ENCODE data around the gene TBX2.

Gene TBX2

GRCh38 chr17:61388561-61389356 lies 10.9 kb upstream of the TBX2 start:
- DNase-seq: no peak

- DNase-seq: peak; percentile 53
Measured at GRCh38 chr17:61389670-61390478, 9.8 kb upstream of the TBX2 start.

GRCh38 chr17:61390479-61390791 lies 9.2 kb upstream of the TBX2 start:
- no peak for DNase-seq

- DNase-seq: no peak
Measured at GRCh38 chr17:61391595-61392291, 7.9 kb upstream of the TBX2 start.

GRCh38 chr17:61392679-61393078 lies 7.0 kb upstream of the TBX2 start:
- DNase-seq: no peak

- no peak for DNase-seq
Measured at GRCh38 chr17:61393550-61393903, 6.1 kb upstream of the TBX2 start.

GRCh38 chr17:61393904-61394629 lies 5.6 kb upstream of the TBX2 start:
- no peak for DNase-seq

- no peak for DNase-seq
Measured at GRCh38 chr17:61394630-61395408, 4.8 kb upstream of the TBX2 start.

- no peak for DNase-seq
Measured at GRCh38 chr17:61395409-61395982, 4.1 kb upstream of the TBX2 start.

GRCh38 chr17:61395983-61396585 lies 3.6 kb upstream of the TBX2 start:
- no peak for DNase-seq

- no peak for DNase-seq
Measured at GRCh38 chr17:61396586-61397085, 3.0 kb upstream of the TBX2 start.

- DNase-seq: no peak
Measured at GRCh38 chr17:61397086-61397842, 2.4 kb upstream of the TBX2 start.

GRCh38 chr17:61398721-61399130 lies 917 bp upstream of the TBX2 start:
- DNase-seq: no peak

- no peak for DNase-seq
Measured at GRCh38 chr17:61400066-61400716, 548 bp downstream of the TBX2 start.

- DNase-seq: no peak
Measured at GRCh38 chr17:61400717-61401388, 1.2 kb downstream of the TBX2 start.

- no peak for DNase-seq
Measured at GRCh38 chr17:61401389-61402072, 1.9 kb downstream of the TBX2 start.

- no peak for DNase-seq
Measured at GRCh38 chr17:61402073-61402541, 2.5 kb downstream of the TBX2 start.

GRCh38 chr17:61402978-61403800 lies 3.5 kb downstream of the TBX2 start:
- DNase-seq: no peak

All from activated naive CD4-positive, alpha-beta T cell treated with anti-CD3 and anti-CD28 coated beads, Interleukin-2, amount 50 U/mL, for 16 hours (primary cell).